T-cell (primary cell): Measurements from ENCODE around the gene ANKRD16. TPM values are rescaled to one million over a fixed set of nuclear protein-coding genes. Genes with fewer than 3 reads are reported as not detected.
"Not testable (repeated sequence)": the region's sequence is repeated elsewhere in the genome, so short reads cannot be mapped to it uniquely, and the experiment has no call there.

Experiments
- ATAC-seq, 4 experiments: fragments of 200-7000 bp in 3 of 4; fragments of 150-1000 bp in 1 of 4; cut with Tn5 transposase; replicated peaks in 1 of 4; 1 replicate in 3 of 4; 2 replicates in 1 of 4; pipeline ENCODE4 v1.10.0; 2021; ENCODE audit warnings: moderate library complexity in 3 of 4, mild to moderate bottlenecking in 2 of 4, moderate number of reproducible peaks in 1 of 4
- CTCF ChIA-PET, 2 donors: fragments of 300-600 bp; sonication (Branson Sonifier 250); formaldehyde crosslinking; loops; one replicate each; lab custom pipeline; 2022; ENCODE audit warnings: antibody characterized with exemption in 2 of 2; lab: Charles Lee
- POLR2A ChIA-PET, 2 donors: fragments of 300-600 bp; sonication (Branson Sonifier 250); formaldehyde crosslinking; loops; one replicate each; lab custom pipeline; 2022; ENCODE audit warnings: antibody characterized with exemption in 2 of 2; lab: Charles Lee
- DNase-seq, 35 experiments: peaks; one replicate each; pipeline versions ENCODE4 v3.0.0 to v3.0.0-alpha.2; 2013 to 2023
- H3K27ac ChIP-seq: one replicate; pipeline ENCODE4 v1.5.1; 2013; ENCODE audit warnings: low read length
- H3K27me3 ChIP-seq, 2 experiments: replicated peaks in 1 of 2; 1 replicate in 1 of 2; 2 replicates in 1 of 2; pipeline versions ENCODE4 v1.6.1 to v1.7.0; 2013; ENCODE audit warnings: low read length in 1 of 2, mixed read lengths in 1 of 2; ENCODE audit not compliant: control insufficient read depth in 2 of 2, insufficient read depth in 2 of 2; ENCODE audit errors: extremely low read depth in 1 of 2
- H3K36me3 ChIP-seq, 2 donors: 1 replicate in 1 of 2; 2 replicates in 1 of 2; pipeline versions ENCODE4 v1.6.1 to v1.7.0; 2013; ENCODE audit warnings: low read length in 1 of 2; ENCODE audit not compliant: control insufficient read depth in 2 of 2, insufficient read depth in 1 of 2; ENCODE audit errors: extremely low read depth in 1 of 2
- H3K4me1 ChIP-seq, 2 experiments: 1 replicate in 1 of 2; 2 replicates in 1 of 2; pipeline versions ENCODE4 v1.6.1 to v1.7.0; 2013; ENCODE audit warnings: low read length in 2 of 2, mixed read lengths in 1 of 2; ENCODE audit not compliant: insufficient read depth in 2 of 2, control insufficient read depth in 1 of 2; ENCODE audit errors: extremely low read depth in 1 of 2
- H3K4me3 ChIP-seq, 2 donors: 1 replicate in 1 of 2; 2 replicates in 1 of 2; pipeline versions ENCODE4 v1.5.1 to v1.7.0; 2013; ENCODE audit warnings: mild to moderate bottlenecking in 2 of 2, low read length in 1 of 2, moderate library complexity in 1 of 2; ENCODE audit not compliant: control insufficient read depth in 1 of 2; ENCODE audit errors: extremely low read depth in 1 of 2
- H3K9me3 ChIP-seq: 2 replicates; pipeline ENCODE4 v1.7.0; 2013
- H3K27ac Mint-ChIP-seq, 2 donors: one replicate each; pipeline ENCODE4 v1.8.0; 2020 to 2021; ENCODE audit warnings: mild to moderate bottlenecking in 2 of 2, mixed read lengths in 2 of 2
- H3K27me3 Mint-ChIP-seq, 2 donors: one replicate each; pipeline ENCODE4 v1.8.0; 2021 to 2022; ENCODE audit warnings: mixed read lengths in 2 of 2
- H3K36me3 Mint-ChIP-seq: one replicate; pipeline ENCODE4 v1.8.0; 2021; ENCODE audit warnings: mixed read lengths
- H3K4me1 Mint-ChIP-seq, 3 donors: one replicate each; pipeline ENCODE4 v1.8.0; 2020 to 2022; ENCODE audit warnings: mixed read lengths in 3 of 3, mild to moderate bottlenecking in 1 of 3
- H3K4me3 Mint-ChIP-seq, 3 donors: one replicate each; pipeline ENCODE4 v1.8.0; 2020 to 2022; ENCODE audit warnings: mild to moderate bottlenecking in 3 of 3, mixed read lengths in 3 of 3, moderate library complexity in 3 of 3
- H3K9me3 Mint-ChIP-seq, 3 donors: one replicate each; pipeline ENCODE4 v1.8.0; 2020 to 2022; ENCODE audit warnings: mixed read lengths in 3 of 3
- WGBS: methylation state at CpG from one replicate; pipeline ENCODE4 v1.1.5; 2013; ENCODE audit warnings: missing lambda C conversion rate; ENCODE audit not compliant: insufficient coverage; 5-methylcytosine and 5-hydroxymethylcytosine counted together
- total RNA-seq, 35 experiments: library from RNA in 6 of 35; stranded (reverse) in 6 of 35; fragments of 120-200 nt in 1 of 35; gene quantifications; one replicate each; pipeline versions ENCODE4 v1.2.1 to v1.2.4 and lab custom pipeline; 2013 to 2026

Gene ANKRD16
- total RNA-seq, 5 donors from 2014 or later (not counting 1 experiment from before 2014, with no cell fraction given) = 4.7 to 11.5 (median 9.1) TPM

GRCh38 chr10:5831446-5831782 lies 58.3 kb downstream of the ANKRD16 start:
- Histone ChIP-seq H3K27me3 (peaks cover 0 to 5% of the 10 kb centered on the region in 2 experiments), H3K27ac (no peak overlapping the region), H3K36me3 (no peaks in the 10 kb centered on the region), H3K9me3 (no peaks in the 10 kb centered on the region), H3K4me1 (no peaks in the 10 kb centered on the region), H3K4me3 (no peak overlapping the region)
- H3K36me3 Mint-ChIP-seq = no peaks in the 10 kb centered on the region
- POLR2A ChIA-PET = no interaction called here
- no peak overlapping the region for H3K4me3 Mint-ChIP-seq
- no peaks in the 10 kb centered on the region for H3K27me3 Mint-ChIP-seq
- no peaks in the 10 kb centered on the region for H3K9me3 Mint-ChIP-seq
- H3K4me1 Mint-ChIP-seq = peaks cover 0 to 2% (median 0%) of the 10 kb centered on the region in 3 donors
- ATAC-seq (no peak), DNase-seq (no peak)
- CTCF ChIA-PET = interaction anchor here in 1 of 2 donors (0.7 kb wide), 1 partner anchor 28 kb away, joined by 3 read pairs; no protein-coding TSS in a partner anchor
- 91% methylated on average over 7 of the region's 8 CpGs for WGBS
- H3K27ac Mint-ChIP-seq = no peak overlapping the region

GRCh38 chr10:5830629-5831445 lies 58.9 kb downstream of the ANKRD16 start:
- no peaks in the 10 kb centered on the region for H3K36me3 ChIP-seq

GRCh38 chr10:5829267-5829666 lies 60.4 kb downstream of the ANKRD16 start:
- Mint-ChIP-seq H3K4me1 (peaks cover 0 to 2% (median 0%) of the 10 kb centered on the region in 3 donors), H3K36me3 (no peaks in the 10 kb centered on the region), H3K4me3 (no peak overlapping the region), H3K9me3 (no peaks in the 10 kb centered on the region), H3K27me3 (no peaks in the 10 kb centered on the region), H3K27ac (no peak overlapping the region)
- Histone ChIP-seq H3K4me3 (no peak overlapping the region), H3K9me3 (no peaks in the 10 kb centered on the region), H3K27me3 (peaks cover 0 to 5% of the 10 kb centered on the region in 2 experiments), H3K27ac (no peak overlapping the region), H3K36me3 (no peaks in the 10 kb centered on the region), H3K4me1 (no peaks in the 10 kb centered on the region)
- ChIA-PET CTCF (no interaction called here), POLR2A (no interaction called here)
- DNase-seq = no peak
- ATAC-seq = no peak
- no CpG with 5 or more reads among the region's 9 CpGs for WGBS

More at GRCh38 chr10:5830629-5831445, 58.9 kb downstream of the ANKRD16 start:
- ChIA-PET POLR2A (interaction anchor here in 1 of 2 donors (0.6 kb wide), 1 partner anchor 596 kb away, joined by 4 read pairs; no protein-coding TSS in a partner anchor), CTCF (interaction anchor here in 1 of 2 donors (0.7 kb wide), 1 partner anchor 29 kb away, joined by 3 read pairs; no protein-coding TSS in a partner anchor)
- Histone ChIP-seq H3K27ac (no peak overlapping the region), H3K9me3 (no peaks in the 10 kb centered on the region), H3K4me1 (no peaks in the 10 kb centered on the region), H3K4me3 (no peak overlapping the region), H3K27me3 (peaks cover 0 to 5% of the 10 kb centered on the region in 2 experiments)
- ATAC-seq (no peak), DNase-seq (no peak)
- H3K36me3 Mint-ChIP-seq = no peaks in the 10 kb centered on the region
- H3K27ac Mint-ChIP-seq = no peak overlapping the region
- no peaks in the 10 kb centered on the region for H3K27me3 Mint-ChIP-seq
- peaks cover 0 to 2% (median 0%) of the 10 kb centered on the region in 3 donors for H3K4me1 Mint-ChIP-seq
- 74% methylated on average over 13 of the region's 14 CpGs for WGBS
- H3K9me3 Mint-ChIP-seq = no peaks in the 10 kb centered on the region
- H3K4me3 Mint-ChIP-seq = no peak overlapping the region

- 97% methylated on average over 16 of the region's 16 CpGs for WGBS
- ChIA-PET CTCF (no interaction called here), POLR2A (no interaction called here)
- Histone ChIP-seq H3K4me1 (no peaks in the 10 kb centered on the region), H3K36me3 (no peaks in the 10 kb centered on the region), H3K9me3 (no peaks in the 10 kb centered on the region), H3K4me3 (no peak overlapping the region), H3K27me3 (peaks cover 0 to 5% of the 10 kb centered on the region in 2 experiments), H3K27ac (no peak overlapping the region)
- Mint-ChIP-seq H3K4me3 (no peak overlapping the region), H3K36me3 (no peaks in the 10 kb centered on the region), H3K4me1 (peaks cover 0 to 2% (median 0%) of the 10 kb centered on the region in 3 donors), H3K9me3 (no peaks in the 10 kb centered on the region), H3K27ac (no peak overlapping the region), H3K27me3 (no peaks in the 10 kb centered on the region)
- ATAC-seq (no peak), DNase-seq (no peak)
Measured at GRCh38 chr10:5828725-5829124, 61.0 kb downstream of the ANKRD16 start.

- ChIA-PET POLR2A (no interaction called here), CTCF (no interaction called here)
- Histone ChIP-seq H3K9me3 (no peaks in the 10 kb centered on the region), H3K4me3 (no peak overlapping the region), H3K36me3 (no peaks in the 10 kb centered on the region), H3K27ac (no peak overlapping the region), H3K27me3 (peaks cover 0 to 2% of the 10 kb centered on the region in 2 experiments), H3K4me1 (no peaks in the 10 kb centered on the region)
- DNase-seq (no peak), ATAC-seq (no peak)
- Mint-ChIP-seq H3K36me3 (no peaks in the 10 kb centered on the region), H3K4me1 (peaks cover 0 to 2% (median 0%) of the 10 kb centered on the region in 3 donors), H3K4me3 (no peak overlapping the region), H3K27me3 (no peaks in the 10 kb centered on the region), H3K9me3 (no peaks in the 10 kb centered on the region), H3K27ac (no peak overlapping the region)
- WGBS = 91% methylated on average over 4 of the region's 6 CpGs
Measured at GRCh38 chr10:5827841-5828240, 61.9 kb downstream of the ANKRD16 start.

- H3K27ac Mint-ChIP-seq, H3K4me3 ChIP-seq, H3K27ac ChIP-seq, H3K4me1 Mint-ChIP-seq, H3K36me3 ChIP-seq, H3K9me3 Mint-ChIP-seq, H3K27me3 ChIP-seq, H3K27me3 Mint-ChIP-seq, H3K9me3 ChIP-seq, H3K36me3 Mint-ChIP-seq, CTCF ChIA-PET, ATAC-seq, H3K4me3 Mint-ChIP-seq, DNase-seq, H3K4me1 ChIP-seq: not testable (repeated sequence)
- POLR2A ChIA-PET = interaction anchor here in 1 of 2 donors (1.0 kb wide), 1 partner anchor 8 kb away, joined by 4 read pairs; no protein-coding TSS in a partner anchor
- WGBS = 100% methylated on average over 4 of the region's 6 CpGs
Measured at GRCh38 chr10:5826511-5826910, 63.2 kb downstream of the ANKRD16 start.
